SK-N-MC (cell line): ENCODE data around the gene C11orf87.

Experiments used
- EZH2 ChIP-seq: fragments of 200-600 bp; sonication (generic); IDR thresholded peaks from one replicate; pipeline ENCODE4 v1.6.1; 2017; ENCODE audit warnings: antibody characterized with exemption
- FOXP2 ChIP-seq: optimal IDR thresholded peaks from 2 replicates; pipeline ENCODE3; 2011; ENCODE audit warnings: mild to moderate bottlenecking, moderate library complexity; ENCODE audit not compliant: insufficient read depth; ENCODE audit errors: extremely low read length, control extremely low read depth
- POLR2AphosphoS5 ChIP-seq: IDR thresholded peaks from 2 replicates; pipeline ENCODE4 v1.6.1; 2012; ENCODE audit warnings: mild to moderate bottlenecking, low read depth, low read length, borderline replicate concordance

DNA sequence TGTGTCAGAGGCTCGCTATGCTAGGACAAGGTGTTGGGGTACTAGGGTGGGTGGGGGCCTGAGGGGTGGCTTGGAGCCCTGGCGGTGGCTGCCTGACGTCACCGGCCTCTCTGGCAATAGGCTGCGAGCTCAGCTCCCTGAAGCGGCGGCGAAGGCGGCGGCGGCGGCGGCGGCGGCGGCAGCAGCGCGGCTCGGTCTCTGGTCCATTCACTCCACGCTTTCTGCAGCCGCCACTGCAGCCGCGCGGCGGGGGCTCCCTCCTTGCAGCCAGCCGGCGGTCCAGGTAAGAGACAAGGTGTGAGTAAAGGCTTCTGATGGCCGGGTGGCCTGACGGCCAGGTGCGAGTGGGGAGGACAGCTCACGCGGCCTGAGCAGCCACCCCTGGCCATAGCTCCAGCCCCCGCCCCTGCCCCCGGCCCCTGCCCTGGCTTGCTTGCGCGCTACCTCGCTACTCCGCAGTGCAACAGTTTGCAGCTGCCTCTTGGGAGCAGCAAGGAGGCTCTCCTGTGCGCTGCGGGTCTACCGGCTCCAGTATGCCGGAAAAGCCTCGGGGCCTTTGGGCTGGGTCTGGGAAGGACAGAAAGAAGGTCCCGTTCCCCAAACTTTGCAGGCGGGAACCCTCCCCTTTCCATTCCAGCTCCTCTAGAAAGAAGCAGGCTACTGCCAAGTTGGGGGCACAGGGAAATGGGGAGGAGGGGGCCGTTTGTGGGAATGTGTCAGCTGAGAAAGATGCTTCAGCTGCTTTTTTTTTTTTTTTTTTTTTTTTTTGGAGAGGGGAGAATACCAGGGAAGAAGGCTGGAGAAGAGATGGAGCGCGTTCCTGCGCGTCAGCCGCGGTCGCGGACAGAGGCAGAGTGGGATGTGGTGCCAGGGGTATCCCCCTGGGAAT is at the start of gene C11orf87:
- no peak for TF ChIP-seq POLR2AphosphoS5
- no peak for TF ChIP-seq EZH2
- TF ChIP-seq FOXP2: no peak
